HK-2 (cell line): Measurements from ENCODE around the gene COPA.

Experiments used
- DNase-seq: peaks from one replicate; pipeline ENCODE4 v3.0.0-alpha.2; 2018; ENCODE audit not compliant: unreplicated experiment

COPA gene

GRCh38 chr1:160362168-160362957 lies 19.3 kb upstream of the COPA start:
- DNase-seq: no peak

DNA sequence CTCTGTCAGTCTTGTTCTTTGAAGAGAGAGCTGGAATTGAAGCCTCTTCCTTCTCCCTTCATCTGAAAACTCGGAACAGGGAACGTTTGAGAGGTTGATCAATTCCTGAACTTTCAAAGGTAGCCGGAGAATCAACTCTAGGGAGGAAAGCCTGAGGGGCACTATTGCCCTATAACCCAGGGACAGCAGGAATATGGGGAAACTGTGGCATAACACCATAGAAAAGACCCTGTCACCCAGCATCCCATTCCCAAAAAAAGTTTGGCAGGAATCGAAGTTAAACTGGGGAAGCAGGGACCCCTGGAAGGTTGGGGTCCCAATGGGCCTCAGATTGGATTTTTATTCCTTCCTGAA lies 18.7 kb upstream of the COPA start:
- no peak for DNase-seq

GRCh38 chr1:160361199-160361598 lies 18.1 kb upstream of the COPA start:
- no peak for DNase-seq

GRCh38 chr1:160360227-160360695 lies 17.2 kb upstream of the COPA start:
- DNase-seq: no peak

DNA sequence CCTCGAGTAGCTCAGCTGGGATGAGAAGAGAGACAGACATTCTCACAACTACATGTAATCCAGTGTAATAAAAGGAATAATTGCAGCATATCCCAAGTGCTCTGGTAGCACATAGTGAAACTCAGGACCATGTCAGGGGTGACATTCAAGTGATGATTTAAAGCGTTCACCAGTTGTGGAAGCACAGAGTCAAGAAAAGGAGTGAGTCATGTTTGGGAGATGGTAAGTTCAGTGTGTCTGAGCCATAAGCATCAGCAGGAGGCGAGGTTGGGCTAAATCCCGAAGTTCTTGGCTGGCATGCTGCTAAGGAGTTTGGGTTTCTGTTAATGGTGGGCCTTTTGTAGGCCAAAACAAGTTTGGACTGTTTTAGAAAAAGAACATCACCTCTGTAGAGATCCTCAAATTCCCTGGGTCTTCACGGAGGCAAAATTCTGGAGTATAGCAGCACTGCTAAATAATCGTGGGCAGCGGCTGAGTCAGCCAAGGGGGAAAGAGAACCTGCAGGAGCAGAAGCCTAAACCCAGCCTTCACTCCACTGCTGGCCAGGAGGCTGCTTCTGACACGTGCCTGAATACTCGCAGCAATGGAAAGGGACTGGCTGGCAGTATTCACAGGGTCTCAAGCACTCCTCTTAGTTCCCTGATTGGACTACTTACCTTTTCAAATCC lies 16.6 kb upstream of the COPA start:
- no peak for DNase-seq

- DNase-seq: no peak
These were observed 15.0 kb upstream of the COPA start for GRCh38 chr1:160358073-160358472.

DNA sequence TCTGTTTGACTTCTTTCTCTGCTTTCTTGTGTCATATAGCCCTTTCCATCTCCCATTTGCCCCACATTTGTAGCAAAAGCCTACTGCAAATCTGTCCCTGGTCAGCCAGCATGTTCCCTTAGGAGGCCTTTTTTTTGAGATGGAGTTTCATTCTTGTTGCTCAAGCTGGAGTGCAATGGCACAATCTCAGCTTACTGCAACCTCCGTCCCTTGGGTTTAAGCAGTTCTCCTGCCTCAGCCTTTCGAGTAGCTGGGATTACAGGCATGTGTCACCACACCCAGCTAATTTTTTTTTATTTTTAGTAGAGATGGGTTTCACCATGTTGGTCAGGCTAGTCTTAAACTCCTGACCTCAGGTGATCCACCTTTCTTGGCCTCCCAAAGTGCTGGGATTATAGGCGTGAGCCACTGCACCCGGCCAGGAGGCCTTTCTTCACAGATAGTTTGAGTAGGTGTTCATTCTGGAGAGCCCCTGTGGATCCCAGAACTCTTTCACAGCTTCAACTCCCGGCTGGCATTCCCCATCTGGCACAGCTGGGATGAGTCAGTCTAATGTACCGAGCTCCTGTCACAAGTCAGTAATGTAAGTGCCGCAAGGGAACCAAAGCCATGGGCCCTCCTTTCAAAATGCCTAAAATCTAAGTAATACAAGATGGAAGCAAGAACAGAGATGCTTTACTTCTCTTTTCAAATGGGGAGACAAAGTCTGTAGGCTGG lies 14.4 kb upstream of the COPA start:
- no peak for DNase-seq

DNA sequence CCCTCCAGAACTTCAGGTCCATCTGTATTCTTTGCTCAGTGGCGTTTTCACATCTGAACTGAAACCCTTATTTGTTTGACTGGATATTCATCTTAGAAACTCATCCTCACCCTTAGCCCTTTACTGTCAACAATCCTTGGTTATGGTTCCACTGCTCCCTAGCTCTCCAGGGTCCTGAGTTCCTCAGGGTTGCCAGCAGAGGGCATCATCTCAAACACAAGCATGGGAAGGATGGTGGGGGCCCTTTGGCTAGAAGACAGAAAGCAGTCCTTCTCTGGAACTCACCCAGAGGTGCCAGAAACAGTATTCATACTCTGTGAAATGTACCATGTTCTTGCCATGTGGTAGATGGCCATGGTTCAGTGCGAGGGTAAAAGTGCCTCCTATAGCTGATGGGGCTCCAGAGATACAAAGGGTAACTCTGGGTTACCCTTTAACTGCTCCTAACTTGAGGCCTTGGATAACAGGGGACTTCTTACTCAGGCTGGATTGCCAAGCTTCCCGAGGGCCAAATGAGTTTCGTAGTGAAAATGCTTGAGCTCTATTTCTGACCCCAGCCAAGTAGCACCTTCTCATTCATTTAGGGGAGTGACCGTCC lies 11.4 kb upstream of the COPA start:
- no peak for DNase-seq

DNA sequence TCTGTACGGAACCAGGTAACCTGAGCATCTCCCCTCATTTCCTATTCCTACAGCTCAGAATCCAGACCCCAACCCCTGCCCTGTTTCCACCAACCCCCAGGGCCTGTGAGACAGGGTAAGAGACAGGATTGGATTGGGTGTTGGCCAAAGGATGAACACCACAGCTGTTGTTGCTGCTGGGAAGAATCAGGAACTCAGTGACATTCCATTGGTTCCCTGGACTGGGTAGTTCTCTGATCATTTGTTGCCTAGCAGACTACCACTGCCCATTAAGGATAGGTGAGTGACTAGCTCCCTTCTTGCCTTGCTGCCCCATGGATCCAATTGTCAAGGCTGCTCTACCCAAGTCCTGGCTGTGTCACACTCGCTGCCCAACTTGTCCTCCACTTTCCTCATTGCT lies 10.2 kb upstream of the COPA start:
- no peak for DNase-seq

DNA sequence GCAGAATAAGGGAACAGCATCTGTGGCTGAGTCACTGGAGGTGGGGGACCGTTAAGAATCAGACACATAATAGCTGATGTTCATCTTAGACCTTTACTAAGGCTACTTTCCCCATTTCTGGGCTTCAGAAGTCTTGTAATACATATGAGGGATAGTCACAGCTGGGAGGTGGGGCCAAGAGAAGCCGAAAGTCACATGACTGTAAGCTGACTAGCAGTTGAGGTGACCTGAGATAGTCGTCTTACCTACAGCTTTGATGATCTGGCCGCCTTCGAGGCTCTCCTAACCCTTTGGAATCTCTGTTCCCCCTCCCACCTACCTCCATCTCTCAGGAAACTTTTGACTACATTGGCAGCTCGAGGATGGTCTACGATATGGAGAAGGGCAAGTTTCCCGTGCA lies 9.5 kb upstream of the COPA start:
- DNase-seq: no peak

DNA sequence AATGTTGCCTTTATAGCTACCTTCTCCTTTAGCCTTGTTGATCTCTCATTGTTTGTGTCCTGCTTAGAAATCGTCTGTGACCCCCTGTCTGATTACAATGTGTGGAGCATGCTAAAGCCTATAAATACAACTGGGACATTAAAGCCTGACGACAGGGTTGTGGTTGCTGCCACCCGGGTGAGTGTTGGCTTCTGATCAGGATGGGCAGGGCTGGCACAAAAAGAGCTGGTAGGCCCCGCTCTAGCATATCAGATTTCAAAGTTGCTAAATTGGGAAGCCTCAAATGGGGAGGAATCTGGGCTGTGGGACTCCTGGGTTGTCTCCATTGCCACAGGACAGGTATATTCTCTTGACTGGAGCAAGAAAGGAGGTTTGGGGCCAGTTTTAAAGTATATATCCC lies 8.6 kb upstream of the COPA start:
- no peak for DNase-seq

DNA sequence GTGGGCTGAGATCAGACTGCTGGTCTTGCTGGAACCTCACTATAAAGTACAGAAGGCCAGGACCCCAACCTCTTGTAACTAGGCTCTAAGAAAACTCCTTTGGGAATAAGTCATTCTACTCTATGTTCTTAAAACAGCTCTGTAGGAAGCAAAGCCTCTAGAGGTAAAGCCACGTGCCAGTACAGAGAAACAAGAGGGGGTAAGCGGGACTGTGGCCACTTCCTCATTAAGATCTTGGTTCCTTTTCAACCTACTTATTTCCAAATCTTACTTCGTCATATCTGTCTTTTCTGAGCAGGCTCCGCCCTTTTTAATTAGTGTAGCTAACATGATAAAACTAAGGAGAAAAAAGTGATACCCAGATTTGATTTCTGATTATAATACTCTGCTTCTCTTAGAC lies 3.9 kb upstream of the COPA start:
- no peak for DNase-seq

- no peak for DNase-seq
These were observed 3.4 kb upstream of the COPA start for GRCh38 chr1:160346463-160346862.

DNA sequence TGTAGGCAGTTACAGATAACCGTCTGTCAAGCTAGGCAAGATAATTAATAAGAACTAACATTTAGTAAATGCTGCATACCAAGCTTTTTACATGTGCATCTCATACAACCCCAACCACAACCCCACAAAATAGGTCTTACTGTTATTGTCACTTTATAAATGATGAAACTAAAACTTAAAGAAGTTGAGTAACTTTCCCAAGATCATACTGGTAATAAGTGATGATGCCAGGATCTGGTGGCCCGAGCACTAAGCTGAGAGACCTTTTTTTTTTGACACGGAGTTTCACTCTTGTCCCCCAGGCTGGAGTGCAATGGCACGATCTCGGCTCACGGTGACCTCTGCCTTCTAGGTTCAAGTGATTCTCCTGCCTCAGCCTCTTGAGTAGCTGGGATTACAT lies 1.9 kb upstream of the COPA start:
- no peak for DNase-seq

DNA sequence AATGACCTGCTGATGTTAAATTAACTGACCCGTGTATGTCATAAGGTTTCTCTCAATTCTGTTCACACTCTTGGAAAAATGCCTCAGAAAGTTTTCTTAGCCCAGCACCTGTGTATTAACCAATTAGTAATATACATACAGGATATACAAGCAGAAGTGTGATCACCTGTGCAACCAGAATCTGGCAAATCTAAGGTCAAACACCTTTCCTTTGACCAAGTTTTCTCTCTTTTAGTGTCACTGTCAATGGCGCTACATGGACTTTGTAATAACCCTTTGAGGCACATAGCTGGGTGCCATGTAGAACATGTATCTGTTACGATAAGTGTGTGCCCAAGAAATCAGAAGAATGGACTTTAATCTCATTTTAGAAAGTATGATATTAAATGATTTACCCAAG lies 1.2 kb upstream of the COPA start:
- DNase-seq: no peak

- DNase-seq: no peak
These were observed 524 bp downstream of the COPA start for GRCh38 chr1:160342526-160342925.

GRCh38 chr1:160340866-160341265 lies 2.2 kb downstream of the COPA start:
- DNase-seq: no peak

GRCh38 chr1:160340146-160340545 lies 2.9 kb downstream of the COPA start:
- DNase-seq: no peak

GRCh38 chr1:160338580-160338979 lies 4.5 kb downstream of the COPA start:
- no peak for DNase-seq

- DNase-seq: no peak
These were observed 10.5 kb downstream of the COPA start for GRCh38 chr1:160332516-160332915.

- no peak for DNase-seq
These were observed 12.9 kb downstream of the COPA start for GRCh38 chr1:160330119-160330518.

GRCh38 chr1:160328184-160328583 lies 14.9 kb downstream of the COPA start:
- no peak for DNase-seq

- DNase-seq: no peak
These were observed 16.6 kb downstream of the COPA start for GRCh38 chr1:160326418-160326817.
